ENCODE results near the gene DYNC1LI1. TPM values are rescaled to one million over a fixed set of nuclear protein-coding genes. Genes with fewer than 3 reads are reported as not detected.
"Not testable (repeated sequence)": the region's sequence is repeated elsewhere in the genome, so short reads cannot be mapped to it uniquely, and the experiment has no call there.

Gene DYNC1LI1
- total RNA-seq, 2 donors from 2014 or later: 41.6 to 42.5 TPM

- Mint-ChIP-seq H3K36me3 (ENCODE audit: low read depth) (no peaks in the 10 kb centered on the region), H3K27ac (no peak overlapping the region), H3K9me3 (no peaks in the 10 kb centered on the region), H3K27me3 (ENCODE audit: insufficient read depth) (peaks cover 14% of the 10 kb centered on the region), H3K4me1 (peaks cover 2% of the 10 kb centered on the region), H3K4me3 (no peak overlapping the region)
- no peak overlapping the region for H3K9ac ChIP-seq (ENCODE audit: extremely low read depth, low read length, poor library complexity, severe bottlenecking)
- no peaks in the 10 kb centered on the region for H3K4me1 ChIP-seq (ENCODE audit: control insufficient read depth, insufficient read depth, low read length)
- H3K36me3 ChIP-seq (ENCODE audit: control insufficient read depth, insufficient read depth, low read length): no peaks in the 10 kb centered on the region
- DNase-seq: no peak
- H3K4me3 ChIP-seq (ENCODE audit: low read length): no peak overlapping the region
- no peaks in the 10 kb centered on the region for H3K27me3 ChIP-seq (ENCODE audit: control insufficient read depth, insufficient read depth, low read length, poor library complexity, severe bottlenecking)
- 78 to 86% methylated on average over 1 of the region's 1 CpG for WGBS, 2 experiments (ENCODE audit: insufficient coverage in 1 of 2, insufficient read length in 1 of 2)
- no peaks in the 10 kb centered on the region for H3K9me3 ChIP-seq (ENCODE audit: control insufficient read depth, low read length)
- no peak overlapping the region for H3K27ac ChIP-seq (ENCODE audit: low read depth, low read length)
- no peak for TF ChIP-seq CTCF (conservative IDR thresholded peaks at IDR 0.05)
These were observed 14.0 kb upstream of the DYNC1LI1 start for GRCh38 chr3:32584660-32585059.

GRCh38 chr3:32583708-32584107 lies 13.1 kb upstream of the DYNC1LI1 start:
- Mint-ChIP-seq H3K36me3 (ENCODE audit: low read depth) (no peaks in the 10 kb centered on the region), H3K27me3 (ENCODE audit: insufficient read depth) (peaks cover 7% of the 10 kb centered on the region), H3K4me3 (no peak overlapping the region), H3K4me1 (peaks cover 2% of the 10 kb centered on the region), H3K9me3 (peaks cover 6% of the 10 kb centered on the region), H3K27ac (no peak overlapping the region)
- WGBS, 2 experiments (ENCODE audit: insufficient coverage in 1 of 2, insufficient read length in 1 of 2): 100% methylated on average over 3 of the region's 3 CpGs; no CpG with 5 or more reads in 1 of the 2 experiments
- no peaks in the 10 kb centered on the region for H3K9me3 ChIP-seq (ENCODE audit: control insufficient read depth, low read length)
- no peaks in the 10 kb centered on the region for H3K36me3 ChIP-seq (ENCODE audit: control insufficient read depth, insufficient read depth, low read length)
- no peaks in the 10 kb centered on the region for H3K4me1 ChIP-seq (ENCODE audit: control insufficient read depth, insufficient read depth, low read length)
- no peaks in the 10 kb centered on the region for H3K27me3 ChIP-seq (ENCODE audit: control insufficient read depth, insufficient read depth, low read length, poor library complexity, severe bottlenecking)
- H3K27ac ChIP-seq (ENCODE audit: low read depth, low read length): no peak overlapping the region
- DNase-seq: no peak
- H3K9ac ChIP-seq (ENCODE audit: extremely low read depth, low read length, poor library complexity, severe bottlenecking): no peak overlapping the region
- H3K4me3 ChIP-seq (ENCODE audit: low read length): no peak overlapping the region
- no peak for TF ChIP-seq CTCF (conservative IDR thresholded peaks at IDR 0.05)

- not testable (repeated sequence) for H3K27me3 Mint-ChIP-seq (ENCODE audit: insufficient read depth); H3K4me3 ChIP-seq (ENCODE audit: low read length); H3K4me1 Mint-ChIP-seq; DNase-seq; H3K27ac ChIP-seq (ENCODE audit: low read depth, low read length); H3K4me1 ChIP-seq (ENCODE audit: control insufficient read depth, insufficient read depth, low read length); H3K4me3 Mint-ChIP-seq; H3K9ac ChIP-seq (ENCODE audit: extremely low read depth, low read length, poor library complexity, severe bottlenecking); H3K36me3 Mint-ChIP-seq (ENCODE audit: low read depth); H3K36me3 ChIP-seq (ENCODE audit: control insufficient read depth, insufficient read depth, low read length); H3K27ac Mint-ChIP-seq; H3K9me3 ChIP-seq (ENCODE audit: control insufficient read depth, low read length); H3K9me3 Mint-ChIP-seq
- peaks cover 21% of the 10 kb centered on the region for H3K27me3 ChIP-seq (ENCODE audit: control insufficient read depth, insufficient read depth, low read length, poor library complexity, severe bottlenecking)
- WGBS, 2 experiments (ENCODE audit: insufficient coverage in 1 of 2, insufficient read length in 1 of 2): 95 to 99% methylated on average over 8 to 31 of the region's 31 CpGs
These were observed 8.0 kb upstream of the DYNC1LI1 start for GRCh38 chr3:32578669-32579068.

Measured in endodermal cell (in vitro differentiated cells).